Brain microvascular endothelial cell (primary cell): ENCODE results near the gene NRXN3.

Source experiments
- DNase-seq: peaks from one replicate; pipeline ENCODE4 v3.0.0-alpha.2; 2020
- H3K27ac ChIP-seq: fragments of 250-450 bp; sonication (Bioruptor Pico); 2 replicates; pipeline ENCODE4 v1.5.1; 2020; ENCODE audit warnings: mild to moderate bottlenecking, moderate library complexity
- H3K27me3 ChIP-seq: fragments of 250-450 bp; sonication (Bioruptor Pico); replicated peaks from 2 replicates; pipeline ENCODE4 v1.5.1; 2020; ENCODE audit warnings: mild to moderate bottlenecking
- H3K36me3 ChIP-seq: fragments of 250-450 bp; sonication (Bioruptor Pico); replicated peaks from 2 replicates; pipeline ENCODE4 v1.5.1; 2020; ENCODE audit warnings: mild to moderate bottlenecking
- H3K4me3 ChIP-seq: 2 replicates; pipeline ENCODE4 v1.5.1; 2011; ENCODE audit warnings: low read depth, mild to moderate bottlenecking, control low read depth, low read length, moderate library complexity
- CTCF ChIP-seq: IDR thresholded peaks from 2 replicates; pipeline ENCODE4 v1.5.1; 2011; ENCODE audit warnings: low read depth, mild to moderate bottlenecking, moderate library complexity, low read length, control low read depth, inconsistent platforms; ENCODE audit errors: missing control alignments
- in situ Hi-C: cut with HindIII; loops from 2 replicates; pipeline ENCODE4 v1.10.0; 2017; ENCODE audit warnings: low sequenced_read_pairs, low pct_ligation_motif_present

The NRXN3 gene

GRCh38 chr14:79551523-79551922 lies 1381.3 kb downstream of the NRXN3 start:
- no peak for DNase-seq
- no peaks in the 10 kb centered on the region for H3K36me3 ChIP-seq
- in situ Hi-C loops = no loop called here
- TF ChIP-seq CTCF = no peak
- no peak overlapping the region for H3K4me3 ChIP-seq
- no peaks in the 10 kb centered on the region for H3K27me3 ChIP-seq
- no peak overlapping the region for H3K27ac ChIP-seq

GRCh38 chr14:79552778-79553177 lies 1382.6 kb downstream of the NRXN3 start:
- in situ Hi-C loops = no loop called here
- no peak overlapping the region for H3K4me3 ChIP-seq
- no peak overlapping the region for H3K27ac ChIP-seq
- H3K27me3 ChIP-seq = no peaks in the 10 kb centered on the region
- DNase-seq = no peak
- no peak for TF ChIP-seq CTCF
- no peaks in the 10 kb centered on the region for H3K36me3 ChIP-seq

GRCh38 chr14:79554816-79555215 lies 1384.6 kb downstream of the NRXN3 start:
- H3K27ac ChIP-seq = no peak overlapping the region
- H3K36me3 ChIP-seq = no peaks in the 10 kb centered on the region
- no peaks in the 10 kb centered on the region for H3K27me3 ChIP-seq
- in situ Hi-C loops = no loop called here
- DNase-seq = no peak
- TF ChIP-seq CTCF = no peak
- no peak overlapping the region for H3K4me3 ChIP-seq

- H3K36me3 ChIP-seq = no peaks in the 10 kb centered on the region
- H3K27ac ChIP-seq = no peak overlapping the region
- no peak for DNase-seq
- in situ Hi-C loops = no loop called here
- no peak for TF ChIP-seq CTCF
- H3K4me3 ChIP-seq = no peak overlapping the region
- no peaks in the 10 kb centered on the region for H3K27me3 ChIP-seq
Observed at GRCh38 chr14:79555429-79555828, 1385.3 kb downstream of the NRXN3 start.

- Histone ChIP-seq H3K27me3 (no peaks in the 10 kb centered on the region), H3K27ac (no peak overlapping the region), H3K4me3 (no peak overlapping the region), H3K36me3 (no peaks in the 10 kb centered on the region)
- TF ChIP-seq CTCF = no peak
- DNase-seq = no peak
- in situ Hi-C loops = no loop called here
Observed at GRCh38 chr14:79557309-79557708, 1387.1 kb downstream of the NRXN3 start.

GRCh38 chr14:79562185-79562584 lies 1392.0 kb downstream of the NRXN3 start:
- no peak for DNase-seq
- no peaks in the 10 kb centered on the region for H3K27me3 ChIP-seq
- no peak overlapping the region for H3K27ac ChIP-seq
- no peaks in the 10 kb centered on the region for H3K36me3 ChIP-seq
- no peak for TF ChIP-seq CTCF
- no peak overlapping the region for H3K4me3 ChIP-seq
- in situ Hi-C loops = no loop called here
